HG03025 (cell line): ENCODE measurements around the gene FITM1.

ENCODE experiments used
- ATAC-seq: cut with Tn5 transposase; IDR thresholded peaks from one replicate; pipeline ENCODE4 v1.9.1; 2021; ENCODE audit warnings: mild to moderate bottlenecking, moderate library complexity; ENCODE audit not compliant: unreplicated experiment, low FRiP score

Gene FITM1

GRCh38 chr14:24155100-24155499, 24.6 kb downstream of the FITM1 start:
- no peak for ATAC-seq

GRCh38 chr14:24156840-24157239, 26.4 kb downstream of the FITM1 start:
- ATAC-seq, result no peak

- ATAC-seq, result no peak
Measured at GRCh38 chr14:24157331-24157730, 26.9 kb downstream of the FITM1 start.

GRCh38 chr14:24159777-24160498, 29.5 kb downstream of the FITM1 start:
- no peak for ATAC-seq

GRCh38 chr14:24160499-24160849, 30.0 kb downstream of the FITM1 start:
- peak; percentile 3 for ATAC-seq

- peak; percentile 80 for ATAC-seq
Measured at GRCh38 chr14:24160850-24161804, 30.7 kb downstream of the FITM1 start, which contains the start of gene IRF9. TSS of gene IRF9 (plus strand) at chr14:24161265. CDS start at chr14:24162145, 880 bp downstream.

- no peak for ATAC-seq
Measured at GRCh38 chr14:24162093-24162492, 31.6 kb downstream of the FITM1 start.

- ATAC-seq, result no peak
Measured at GRCh38 chr14:24164518-24164991, 34.1 kb downstream of the FITM1 start.

GRCh38 chr14:24165785-24166184, 35.3 kb downstream of the FITM1 start:
- ATAC-seq, result no peak

- no peak for ATAC-seq
Measured at GRCh38 chr14:24167469-24168114, 37.1 kb downstream of the FITM1 start.

- ATAC-seq, result peak; percentile 72
Measured at GRCh38 chr14:24171422-24172260, 41.2 kb downstream of the FITM1 start, which contains the start of gene REC8. TSS of gene REC8 (plus strand) at chr14:24172080. CDS start at chr14:24172553, 473 bp downstream.

GRCh38 chr14:24172261-24172860, 41.9 kb downstream of the FITM1 start:
- ATAC-seq, result no peak

GRCh38 chr14:24172871-24173281, 42.4 kb downstream of the FITM1 start:
- no peak for ATAC-seq

GRCh38 chr14:24176599-24176998, 46.1 kb downstream of the FITM1 start:
- ATAC-seq, result no peak

- no peak for ATAC-seq
Measured at GRCh38 chr14:24177041-24177825, 46.8 kb downstream of the FITM1 start.

- no peak for ATAC-seq
Measured at GRCh38 chr14:24177891-24178290, 47.4 kb downstream of the FITM1 start.

GRCh38 chr14:24178399-24179178, 48.1 kb downstream of the FITM1 start:
- no peak for ATAC-seq
